A549 (cell line): ENCODE data around the gene FAM107B. TPM values are rescaled to one million over a fixed set of nuclear protein-coding genes. Genes with fewer than 3 reads are reported as not detected.

Experiments used
- ATAC-seq, 2 experiments: fragments of 200-7000 bp in 1 of 2; fragments of >200 bp in 1 of 2; cut with Nextera tagmentation in 1 of 2; cut with Tn5 transposase in 1 of 2; 3 replicates each; pipeline versions ENCODE4 v1.8.0 to v1.9.1; 2018 to 2020; ENCODE audit warnings: mild to moderate bottlenecking in 1 of 2, moderate library complexity in 1 of 2
- CTCF ChIA-PET: fragments of 300-600 bp; sonication (Branson Sonifier 250); formaldehyde crosslinking; extraction: SDS; loops from one replicate; lab custom pipeline; 2021; ENCODE audit warnings: antibody characterized with exemption, inconsistent platforms; lab: Yijun Ruan, JAX
- POLR2A ChIA-PET: fragments of 350-600 bp; formaldehyde crosslinking; extraction: SDS; loops from one replicate; lab custom pipeline; 2021; ENCODE audit warnings: antibody characterized with exemption, inconsistent platforms; lab: Yijun Ruan, JAX
- DNase-seq, 2 experiments: peaks; one replicate each; pipeline versions ENCODE4 v3.0.0 to v3.0.0-alpha.2; 2011 to 2016; ENCODE audit warnings: low read depth in 1 of 2, low spot score in 1 of 2
- FAIRE-seq: peaks from 2 replicates; lab custom pipeline; 2011; peaks lifted over from hg19 to GRCh38; lab: Jason Lieb, UNC
- H3K27ac ChIP-seq, 2 experiments: fragments of >200 bp; sonication (Bioruptor Twin); formaldehyde crosslinking; 3 replicates each; pipeline ENCODE4 v1.5.1; 2016 to 2017
- H3K4me1 ChIP-seq: fragments of >200 bp; sonication (Bioruptor Twin); formaldehyde crosslinking; 3 replicates; pipeline ENCODE4 v1.6.1; 2016
- H3K4me2 ChIP-seq: fragments of >200 bp; sonication (Bioruptor Twin); formaldehyde crosslinking; 3 replicates; pipeline ENCODE4 v1.6.1; 2016
- H3K4me3 ChIP-seq: fragments of >200 bp; sonication (Bioruptor Twin); formaldehyde crosslinking; 3 replicates; pipeline ENCODE4 v1.5.1; 2016
- H3K9me3 ChIP-seq: fragments of >200 bp; sonication (Bioruptor Twin); formaldehyde crosslinking; 3 replicates; pipeline ENCODE4 v1.6.1; 2016
- CBX2 ChIP-seq: fragments of 200-600 bp; sonication (generic); IDR thresholded peaks from 2 replicates; pipeline ENCODE4 v1.6.1; 2016; ENCODE audit warnings: low read depth, mild to moderate bottlenecking, borderline replicate concordance
- CHD2 ChIP-seq: fragments of 150-350 bp; IDR thresholded peaks from 2 replicates; pipeline ENCODE4 v1.6.1; 2014; ENCODE audit warnings: low read length; ENCODE audit not compliant: partially characterized antibody
- CTCF ChIP-seq: fragments of >200 bp; sonication (Bioruptor Twin); formaldehyde crosslinking; IDR thresholded peaks from 3 replicates; pipeline ENCODE4 v1.5.1; 2016
- E2F6 ChIP-seq: IDR thresholded peaks from 2 replicates; pipeline ENCODE4 v1.6.1; 2012; ENCODE audit warnings: low read depth, borderline replicate concordance
- EHF ChIP-seq: fragments of 250-450 bp; sonication (Bioruptor Pico); IDR thresholded peaks from 2 replicates; pipeline ENCODE4 v1.5.0; 2020; ENCODE audit warnings: mild to moderate bottlenecking
- EHMT2 ChIP-seq: fragments of 200-600 bp; sonication (generic); IDR thresholded peaks from 2 replicates; pipeline ENCODE4 v1.6.1; 2016; ENCODE audit warnings: antibody characterized with exemption, low read depth, mild to moderate bottlenecking, moderate library complexity
- EP300 ChIP-seq, 2 experiments: fragments of >200 bp; sonication (Bioruptor Twin); formaldehyde crosslinking; IDR thresholded peaks; 2 replicates in 1 of 2; 3 replicates in 1 of 2; pipeline ENCODE4 v1.6.1; 2016 to 2017
- ESRRA ChIP-seq: fragments of 150-350 bp; IDR thresholded peaks from 2 replicates; pipeline ENCODE4 v1.6.1; 2014; ENCODE audit warnings: mild to moderate bottlenecking, low read length, borderline replicate concordance
- FOXS1 ChIP-seq: fragments of 250-450 bp; sonication (Bioruptor Pico); IDR thresholded peaks from 2 replicates; pipeline ENCODE4 v1.5.0; 2020; ENCODE audit warnings: mild to moderate bottlenecking, moderate library complexity
- GATA3 ChIP-seq: IDR thresholded peaks from 2 replicates; pipeline ENCODE4 v1.6.1; 2012; ENCODE audit warnings: borderline replicate concordance
- HDAC2 ChIP-seq: fragments of 200-600 bp; sonication (generic); IDR thresholded peaks from 2 replicates; pipeline ENCODE4 v1.6.1; 2016
- HOXA7 ChIP-seq: fragments of 250-450 bp; sonication (Bioruptor Pico); IDR thresholded peaks from 2 replicates; pipeline ENCODE4 v1.5.0; 2020; ENCODE audit warnings: mild to moderate bottlenecking, moderate library complexity
- HOXB13 ChIP-seq: fragments of 250-450 bp; sonication (Bioruptor Pico); IDR thresholded peaks from 2 replicates; pipeline ENCODE4 v1.5.0; 2020; ENCODE audit warnings: low read depth, mild to moderate bottlenecking, moderate library complexity
- HOXB5 ChIP-seq: fragments of 250-450 bp; sonication (Bioruptor Pico); IDR thresholded peaks from 2 replicates; pipeline ENCODE4 v1.5.0; 2020; ENCODE audit warnings: mild to moderate bottlenecking, moderate library complexity
- JUN ChIP-seq, 2 experiments: fragments of >200 bp; sonication (Bioruptor Twin); formaldehyde crosslinking; IDR thresholded peaks; 2 replicates in 1 of 2; 3 replicates in 1 of 2; pipeline ENCODE4 v1.6.1; 2016 to 2017
- KDM1A ChIP-seq: fragments of 200-600 bp; sonication (generic); IDR thresholded peaks from 2 replicates; pipeline ENCODE4 v1.6.1; 2016; ENCODE audit warnings: low read depth, mild to moderate bottlenecking
- KDM5A ChIP-seq: fragments of 200-600 bp; sonication (generic); IDR thresholded peaks from 2 replicates; pipeline ENCODE4 v1.6.1; 2016; ENCODE audit warnings: antibody characterized with exemption, mild to moderate bottlenecking
- MAFK ChIP-seq: fragments of 450-650 bp; IDR thresholded peaks from 2 replicates; pipeline ENCODE4 v1.6.1; 2014; ENCODE audit not compliant: partially characterized antibody
- MAZ ChIP-seq: fragments of 150-350 bp; IDR thresholded peaks from 2 replicates; pipeline ENCODE4 v1.6.1; 2014; ENCODE audit warnings: antibody characterized with exemption, low read depth, low read length, borderline replicate concordance
- MYC ChIP-seq: IDR thresholded peaks from 2 replicates; pipeline ENCODE4 v1.6.1; 2012; ENCODE audit warnings: mild to moderate bottlenecking, inconsistent platforms, low read length, improper control_type of control experiment, borderline replicate concordance
- NPAS2 ChIP-seq: fragments of 250-450 bp; sonication (Bioruptor Pico); IDR thresholded peaks from 2 replicates; pipeline ENCODE4 v1.8.0; 2022; ENCODE audit warnings: mild to moderate bottlenecking, moderate library complexity, borderline replicate concordance
- PBX3 ChIP-seq: IDR thresholded peaks from 2 replicates; pipeline ENCODE4 v1.6.1; 2012
- PHF8 ChIP-seq: fragments of 200-600 bp; sonication (generic); IDR thresholded peaks from 2 replicates; pipeline ENCODE4 v1.6.1; 2016; ENCODE audit warnings: low read depth, mild to moderate bottlenecking, antibody characterized with exemption, moderate library complexity, borderline replicate concordance
- POLR2A ChIP-seq: IDR thresholded peaks from 2 replicates; pipeline ENCODE4 v1.6.1; 2012; ENCODE audit warnings: mild to moderate bottlenecking, low read length
- POLR2AphosphoS2 ChIP-seq: conservative IDR thresholded peaks from 2 replicates; pipeline ENCODE4 v1.6.1; 2012; ENCODE audit warnings: low read length, improper control_type of control experiment, inconsistent platforms
- RARB ChIP-seq: fragments of 250-450 bp; sonication (Bioruptor Pico); IDR thresholded peaks from 2 replicates; pipeline ENCODE4 v1.8.0; 2021; ENCODE audit warnings: mild to moderate bottlenecking, moderate library complexity
- RCOR1 ChIP-seq: fragments of 150-350 bp; IDR thresholded peaks from 2 replicates; pipeline ENCODE4 v1.6.1; 2014; ENCODE audit warnings: antibody characterized with exemption, low read length, low read depth
- RFX5 ChIP-seq: fragments of 450-650 bp; IDR thresholded peaks from 2 replicates; pipeline ENCODE4 v1.7.1; 2014; ENCODE audit warnings: antibody characterized with exemption, mild to moderate bottlenecking, moderate library complexity
- SREBF2 ChIP-seq: fragments of 450-650 bp; IDR thresholded peaks from 2 replicates; pipeline ENCODE4 v1.6.1; 2014; ENCODE audit warnings: mild to moderate bottlenecking, moderate library complexity
- TFCP2L1 ChIP-seq: fragments of 250-450 bp; sonication (Bioruptor Pico); IDR thresholded peaks from 2 replicates; pipeline ENCODE4 v1.5.0; 2021; ENCODE audit warnings: mild to moderate bottlenecking
- TP53 ChIP-seq: fragments of 250-450 bp; sonication (Bioruptor Pico); IDR thresholded peaks from 2 replicates; pipeline ENCODE4 v1.5.0; 2021; ENCODE audit warnings: mild to moderate bottlenecking, moderate library complexity
- ZC3H11A ChIP-seq: fragments of 450-650 bp; IDR thresholded peaks from 2 replicates; pipeline ENCODE4 v1.6.1; 2014; ENCODE audit warnings: antibody characterized with exemption, mild to moderate bottlenecking
- ZFP36 ChIP-seq: fragments of 450-650 bp; IDR thresholded peaks from 2 replicates; pipeline ENCODE4 v1.6.1; 2014; ENCODE audit warnings: borderline replicate concordance; ENCODE audit not compliant: partially characterized antibody
- ZNF302 ChIP-seq: fragments of 250-450 bp; sonication (Bioruptor Pico); IDR thresholded peaks from 2 replicates; pipeline ENCODE4 v1.9.0; 2021; ENCODE audit warnings: inconsistent platforms, mild to moderate bottlenecking, moderate library complexity
- WGBS: methylation state at CpG from one replicate; pipeline ENCODE4 v1.1.6; 2017; ENCODE audit errors: missing lambda C conversion rate; 5-methylcytosine and 5-hydroxymethylcytosine counted together
- polyA plus RNA-seq, 4 experiments: library from polyadenylated mRNA; depleted of rRNA in 3 of 4; stranded (reverse); fragments of >200 nt; fragmentation: RNase III in 1 of 4; extraction: RNeasy Plus Mini Kit Qiagen cat#74134 plus additional on column Dnase treatment in 1 of 4; gene quantifications; 2 replicates in 3 of 4; 3 replicates in 1 of 4; pipeline ENCODE4 v1.2.3, GENCODE V29; 2011 to 2017
- TF ChIP-seq, protein P1 (sequence below): fragments of 450-650 bp; IDR thresholded peaks from 2 replicates; pipeline ENCODE4 v1.6.1; 2014; ENCODE audit warnings: antibody characterized with exemption
- TF ChIP-seq, protein P2 (sequence below): IDR thresholded peaks from 2 replicates; pipeline ENCODE4 v1.6.1; 2012

Gene FAM107B
- polyA plus RNA-seq, 2 of the 4 experiments (the other 2 are of a cell fraction), result 99.9 to 173 TPM

DNA sequence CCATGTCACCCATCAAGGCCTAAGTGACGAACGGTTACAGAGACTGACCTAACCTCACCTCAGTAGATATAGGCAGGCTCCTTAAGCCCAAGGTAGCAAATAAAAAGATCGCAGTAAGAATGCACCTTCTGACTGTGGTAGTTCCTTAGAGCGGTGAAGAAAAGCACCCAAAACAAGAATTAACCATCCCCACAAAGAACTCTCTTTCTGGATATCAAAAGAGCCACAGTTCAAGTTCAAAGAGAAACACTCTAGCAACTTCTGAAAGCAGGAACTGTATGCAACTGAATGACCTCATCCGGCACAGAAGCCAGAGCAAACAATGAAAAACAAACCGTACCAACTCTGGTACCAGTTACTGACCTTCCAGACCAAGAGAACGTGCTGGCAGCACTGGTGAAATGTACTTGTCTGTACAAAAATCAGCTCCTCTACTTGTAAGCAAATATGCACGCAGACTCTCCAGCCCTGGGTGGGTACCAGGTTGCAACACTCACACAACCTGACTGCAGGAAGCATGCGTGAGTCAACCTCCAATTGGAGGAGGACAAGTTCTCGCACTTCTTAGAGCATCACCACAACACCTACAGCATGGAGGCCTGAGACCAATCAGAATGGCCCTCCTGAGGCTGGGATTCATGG, 202.7 kb downstream of the FAM107B start (continued):
- TF ChIP-seq, protein P1, sequence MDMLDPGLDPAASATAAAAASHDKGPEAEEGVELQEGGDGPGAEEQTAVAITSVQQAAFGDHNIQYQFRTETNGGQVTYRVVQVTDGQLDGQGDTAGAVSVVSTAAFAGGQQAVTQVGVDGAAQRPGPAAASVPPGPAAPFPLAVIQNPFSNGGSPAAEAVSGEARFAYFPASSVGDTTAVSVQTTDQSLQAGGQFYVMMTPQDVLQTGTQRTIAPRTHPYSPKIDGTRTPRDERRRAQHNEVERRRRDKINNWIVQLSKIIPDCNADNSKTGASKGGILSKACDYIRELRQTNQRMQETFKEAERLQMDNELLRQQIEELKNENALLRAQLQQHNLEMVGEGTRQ, result no peak
- TF ChIP-seq MAFK (no peak), HOXA7 (CRISPR knock-in tag) (0 out of 2 replicates have a peak, but pooled peaks have one; percentile 26), HOXB5 (CRISPR knock-in tag) (0 out of 2 replicates have a peak, but pooled peaks have one; percentile 67), SREBF2 (no peak), JUN (IDR thresholded peaks at IDR 0.05) (peak; percentile 88 to 93), POLR2A (no peak), ZNF302 (CRISPR knock-in tag) (no peak; the same call in 1 of the 2 replicates), EHMT2 (no peak), CHD2 (no peak), NPAS2 (CRISPR knock-in tag) (no peak), E2F6 (peak; percentile 55; the same call in 1 of the 2 replicates), PHF8 (no peak), HOXB13 (CRISPR knock-in tag) (no peak; the same call in 1 of the 2 replicates), MAZ (no peak), RFX5 (peak; percentile 23; the same call in 1 of the 2 replicates), KDM1A (no peak), ZFP36 (no peak), FOXS1 (peak; percentile 66; the same call in 1 of the 2 replicates), POLR2AphosphoS2 (no peak), EHF (0 out of 2 replicates have a peak, but pooled peaks have one; percentile 42), EP300 (IDR thresholded peaks at IDR 0.05) (peak; percentile 86 to 90; a peak in 3 of 5 replicates), CTCF (no peak), TP53 (no peak), KDM5A (no peak), RCOR1 (no peak), CBX2 (no peak)

DNA sequence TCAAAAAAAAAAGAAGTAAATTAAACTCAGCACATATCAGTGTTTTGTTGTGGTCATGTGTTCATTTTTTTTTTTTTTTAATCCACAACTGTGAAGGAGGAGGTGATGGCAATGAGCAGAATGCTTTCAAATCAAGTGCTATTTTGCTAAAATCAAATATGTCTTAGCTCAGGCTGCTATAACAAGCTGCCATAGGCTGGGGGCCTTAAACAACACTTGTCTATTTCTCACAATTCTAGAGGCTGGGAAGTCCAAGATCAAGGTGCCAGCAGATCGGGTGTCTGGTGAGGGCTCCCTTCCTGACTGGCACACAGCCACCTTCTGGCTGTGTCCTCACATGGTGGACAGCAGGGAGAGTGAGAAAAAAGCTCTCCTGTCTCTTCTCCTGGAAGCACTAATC, 203.9 kb downstream of the FAM107B start:
- H3K9me3 ChIP-seq, result no peaks in the 10 kb centered on the region
- WGBS, result 61% methylated on average over 1 of the region's 1 CpG
- peaks cover 74% of the 10 kb centered on the region for H3K4me1 ChIP-seq
- ATAC-seq (no peak), DNase-seq (no peak), FAIRE-seq (no peak)
- H3K4me3 ChIP-seq, result peak overlapping the region; percentile 21; the same call in 2 of the 3 replicates
- H3K4me2 ChIP-seq, result peak overlapping the region; percentile 70
- ChIA-PET CTCF (interaction anchor here (0.9 to 2.7 kb wide), 2 partner anchors 27 to 254 kb away, joined by 3 to 11 read pairs; no protein-coding TSS in a partner anchor), POLR2A (no interaction called here)
- H3K27ac ChIP-seq, result peak overlapping the region; percentile 77 to 84
- TF ChIP-seq PBX3 (no peak), GATA3 (no peak), ZC3H11A (no peak), HDAC2 (no peak), KDM1A (no peak), RARB (CRISPR knock-in tag) (no peak), TFCP2L1 (CRISPR knock-in tag) (no peak), RFX5 (no peak), POLR2AphosphoS2 (no peak), JUN (IDR thresholded peaks at IDR 0.05) (no peak), SREBF2 (no peak), MYC (no peak), TP53 (no peak), ESRRA (no peak), NPAS2 (CRISPR knock-in tag) (no peak)
- TF ChIP-seq, protein P2, sequence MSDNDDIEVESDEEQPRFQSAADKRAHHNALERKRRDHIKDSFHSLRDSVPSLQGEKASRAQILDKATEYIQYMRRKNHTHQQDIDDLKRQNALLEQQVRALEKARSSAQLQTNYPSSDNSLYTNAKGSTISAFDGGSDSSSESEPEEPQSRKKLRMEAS, result no peak
